Urinary bladder (tissue), 4 donors: ENCODE measurements around the gene SLC38A3. TPM values are rescaled to one million over a fixed set of nuclear protein-coding genes. Genes with fewer than 3 reads are reported as not detected.

Experiments
- DNase-seq: peaks from one replicate; pipeline ENCODE4 v3.0.0-alpha.2; 2015; ENCODE audit errors: extremely low spot score
- H3K27ac ChIP-seq: one replicate; pipeline ENCODE4 v1.5.1; 2013; ENCODE audit warnings: low read depth, mild to moderate bottlenecking, moderate library complexity
- H3K36me3 ChIP-seq: one replicate; pipeline ENCODE4 v1.6.1; 2013; ENCODE audit warnings: mild to moderate bottlenecking, moderate library complexity; ENCODE audit not compliant: insufficient read depth
- H3K4me1 ChIP-seq: one replicate; pipeline ENCODE4 v1.6.1; 2013; ENCODE audit warnings: mild to moderate bottlenecking, moderate library complexity; ENCODE audit not compliant: insufficient read depth
- H3K4me3 ChIP-seq: one replicate; pipeline ENCODE4 v1.5.1; 2013; ENCODE audit warnings: low read depth, low read length
- WGBS: extraction: QIAGEN DNeasy Blood & Tissue Kit; methylation state at CpG from one replicate; pipeline ENCODE4 v1.1.7; 2013; 5-methylcytosine and 5-hydroxymethylcytosine counted together
- polyA plus RNA-seq: library from polyadenylated mRNA; stranded (reverse); fragments of 200-250 nt; gene quantifications from one replicate; pipeline ENCODE4 v1.2.3, GENCODE V29; 2013
- total RNA-seq: library from RNA; depleted of rRNA; stranded (reverse); fragments of >200 nt; gene quantifications from one replicate; pipeline ENCODE4 v1.2.3, GENCODE V29; 2014
- donor health status: healthy with polysubstance abuse.
- donor health status: healthy.

SLC38A3 gene
- total and polyA plus RNA-seq, 2 donors, result 0.14 to 0.63 TPM

GRCh38 chr3:50173685-50174516, 31.2 kb upstream of the SLC38A3 start:
- H3K4me3 ChIP-seq, result no peak overlapping the region
- H3K27ac ChIP-seq, result no peak overlapping the region
- no peak for DNase-seq
- WGBS, result 89% methylated on average over 29 of the region's 29 CpGs
- H3K36me3 ChIP-seq, result no peaks in the 10 kb centered on the region
- no peaks in the 10 kb centered on the region for H3K4me1 ChIP-seq

GRCh38 chr3:50174517-50174895, 30.6 kb upstream of the SLC38A3 start:
- Histone ChIP-seq H3K4me1 (no peaks in the 10 kb centered on the region), H3K36me3 (no peaks in the 10 kb centered on the region), H3K4me3 (no peak overlapping the region), H3K27ac (no peak overlapping the region)
- no peak for DNase-seq
- 94% methylated on average over 7 of the region's 7 CpGs for WGBS

- H3K4me1 ChIP-seq, result no peaks in the 10 kb centered on the region
- H3K36me3 ChIP-seq, result no peaks in the 10 kb centered on the region
- H3K4me3 ChIP-seq, result no peak overlapping the region
- no peak for DNase-seq
- H3K27ac ChIP-seq, result no peak overlapping the region
- WGBS, result 94% methylated on average over 17 of the region's 17 CpGs
These were observed 30.0 kb upstream of the SLC38A3 start for GRCh38 chr3:50174947-50175524.

GRCh38 chr3:50177346-50177745, 27.7 kb upstream of the SLC38A3 start:
- Histone ChIP-seq H3K36me3 (peaks cover 2% of the 10 kb centered on the region), H3K4me1 (no peaks in the 10 kb centered on the region), H3K27ac (no peak overlapping the region), H3K4me3 (no peak overlapping the region)
- 79% methylated on average over 2 of the region's 2 CpGs for WGBS
- DNase-seq, result no peak

- no peak overlapping the region for H3K4me3 ChIP-seq
- no peak for DNase-seq
- no peak overlapping the region for H3K27ac ChIP-seq
- 12% methylated on average over 2 of the region's 2 CpGs for WGBS
- no peaks in the 10 kb centered on the region for H3K4me1 ChIP-seq
- peaks cover 2% of the 10 kb centered on the region for H3K36me3 ChIP-seq
These were observed 25.4 kb upstream of the SLC38A3 start for GRCh38 chr3:50179710-50180109.

GRCh38 chr3:50181985-50182384, 23.1 kb upstream of the SLC38A3 start:
- DNase-seq, result no peak
- peaks cover 2% of the 10 kb centered on the region for H3K36me3 ChIP-seq
- no peaks in the 10 kb centered on the region for H3K4me1 ChIP-seq
- WGBS, result 87% methylated on average over 5 of the region's 5 CpGs
- H3K27ac ChIP-seq, result no peak overlapping the region
- no peak overlapping the region for H3K4me3 ChIP-seq

- no peak for DNase-seq
- Histone ChIP-seq H3K4me1 (no peaks in the 10 kb centered on the region), H3K36me3 (peaks cover 2% of the 10 kb centered on the region), H3K4me3 (no peak overlapping the region), H3K27ac (no peak overlapping the region)
- WGBS, result 91% methylated on average over 26 of the region's 26 CpGs
These were observed 22.5 kb upstream of the SLC38A3 start for GRCh38 chr3:50182533-50183099.

GRCh38 chr3:50183755-50184154, 21.3 kb upstream of the SLC38A3 start:
- WGBS, result 91% methylated on average over 6 of the region's 6 CpGs
- H3K36me3 ChIP-seq, result peaks cover 2% of the 10 kb centered on the region
- no peaks in the 10 kb centered on the region for H3K4me1 ChIP-seq
- H3K27ac ChIP-seq, result no peak overlapping the region
- no peak for DNase-seq
- H3K4me3 ChIP-seq, result no peak overlapping the region

GRCh38 chr3:50184242-50184978, 20.7 kb upstream of the SLC38A3 start:
- no peak for DNase-seq
- H3K4me1 ChIP-seq, result no peaks in the 10 kb centered on the region
- no peak overlapping the region for H3K27ac ChIP-seq
- WGBS, result 94% methylated on average over 21 of the region's 21 CpGs
- peaks cover 2% of the 10 kb centered on the region for H3K36me3 ChIP-seq
- H3K4me3 ChIP-seq, result no peak overlapping the region

GRCh38 chr3:50185230-50185629, 19.8 kb upstream of the SLC38A3 start:
- H3K36me3 ChIP-seq, result peaks cover 2% of the 10 kb centered on the region

GRCh38 chr3:50186096-50186495, 19.0 kb upstream of the SLC38A3 start:
- Histone ChIP-seq H3K36me3 (peaks cover 2% of the 10 kb centered on the region), H3K27ac (no peak overlapping the region), H3K4me3 (no peak overlapping the region), H3K4me1 (no peaks in the 10 kb centered on the region)
- DNase-seq, result no peak
- WGBS, result 95% methylated on average over 10 of the region's 10 CpGs

More at GRCh38 chr3:50185230-50185629, 19.8 kb upstream of the SLC38A3 start:
- 98% methylated on average over 4 of the region's 4 CpGs for WGBS
- DNase-seq, result no peak
- Histone ChIP-seq H3K27ac (no peak overlapping the region), H3K4me3 (no peak overlapping the region), H3K4me1 (no peaks in the 10 kb centered on the region)

- WGBS, result 95% methylated on average over 19 of the region's 19 CpGs
- no peak for DNase-seq
- Histone ChIP-seq H3K27ac (no peak overlapping the region), H3K4me1 (no peaks in the 10 kb centered on the region), H3K4me3 (no peak overlapping the region), H3K36me3 (no peaks in the 10 kb centered on the region)
These were observed 17.3 kb upstream of the SLC38A3 start for GRCh38 chr3:50187750-50188149.

GRCh38 chr3:50189274-50189673, 15.8 kb upstream of the SLC38A3 start:
- 13% methylated on average over 5 of the region's 5 CpGs for WGBS
- H3K4me3 ChIP-seq, result no peak overlapping the region
- H3K36me3 ChIP-seq, result no peaks in the 10 kb centered on the region
- H3K27ac ChIP-seq, result no peak overlapping the region
- peak; percentile 63 for DNase-seq
- no peaks in the 10 kb centered on the region for H3K4me1 ChIP-seq
